Measurements from ENCODE around the gene BMAL2.

DNA sequence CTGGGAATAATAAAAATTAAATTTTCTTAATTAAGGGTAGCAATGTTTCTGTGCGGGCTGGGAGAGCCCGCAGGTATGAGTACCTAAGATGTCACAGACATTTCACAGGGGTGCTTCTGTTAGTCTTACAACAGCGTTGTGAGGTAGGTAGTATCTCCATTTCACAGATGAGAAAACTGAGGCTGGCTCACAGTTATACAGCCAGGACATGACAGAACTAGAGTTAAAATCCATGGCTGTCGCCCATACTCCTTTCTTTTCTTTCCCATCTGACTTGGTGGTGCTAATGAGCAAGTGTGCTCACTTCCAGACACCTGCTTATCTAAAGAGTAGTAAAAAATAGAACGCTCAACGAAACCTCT, 2.1 kb downstream of the BMAL2 start:
- TF ChIP-seq, protein P1, sequence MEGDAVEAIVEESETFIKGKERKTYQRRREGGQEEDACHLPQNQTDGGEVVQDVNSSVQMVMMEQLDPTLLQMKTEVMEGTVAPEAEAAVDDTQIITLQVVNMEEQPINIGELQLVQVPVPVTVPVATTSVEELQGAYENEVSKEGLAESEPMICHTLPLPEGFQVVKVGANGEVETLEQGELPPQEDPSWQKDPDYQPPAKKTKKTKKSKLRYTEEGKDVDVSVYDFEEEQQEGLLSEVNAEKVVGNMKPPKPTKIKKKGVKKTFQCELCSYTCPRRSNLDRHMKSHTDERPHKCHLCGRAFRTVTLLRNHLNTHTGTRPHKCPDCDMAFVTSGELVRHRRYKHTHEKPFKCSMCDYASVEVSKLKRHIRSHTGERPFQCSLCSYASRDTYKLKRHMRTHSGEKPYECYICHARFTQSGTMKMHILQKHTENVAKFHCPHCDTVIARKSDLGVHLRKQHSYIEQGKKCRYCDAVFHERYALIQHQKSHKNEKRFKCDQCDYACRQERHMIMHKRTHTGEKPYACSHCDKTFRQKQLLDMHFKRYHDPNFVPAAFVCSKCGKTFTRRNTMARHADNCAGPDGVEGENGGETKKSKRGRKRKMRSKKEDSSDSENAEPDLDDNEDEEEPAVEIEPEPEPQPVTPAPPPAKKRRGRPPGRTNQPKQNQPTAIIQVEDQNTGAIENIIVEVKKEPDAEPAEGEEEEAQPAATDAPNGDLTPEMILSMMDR (IDR thresholded peaks at IDR 0.05), result no peak
- TF ChIP-seq POLR2A (IDR thresholded peaks at IDR 0.05), result no peak

All from body of pancreas (tissue), 4 donors.